Karpas-422 (cell line): ENCODE results near the gene SOX5. TPM values are rescaled to one million over a fixed set of nuclear protein-coding genes. Genes with fewer than 3 reads are reported as not detected.
"Not testable (repeated sequence)": the region's sequence is repeated elsewhere in the genome, so short reads cannot be mapped to it uniquely, and the experiment has no call there.

ENCODE experiments used
- DNase-seq: peaks from one replicate; pipeline ENCODE4 v3.0.0-alpha.2; 2015
- H2AFZ ChIP-seq: fragments of 200-600 bp; sonication (generic); 2 replicates; pipeline ENCODE4 v1.6.1; 2014; ENCODE audit warnings: antibody characterized with exemption, low read length, mixed read lengths
- H3K27ac ChIP-seq: fragments of 200-600 bp; sonication (generic); 2 replicates; pipeline ENCODE4 v1.5.1; 2014; ENCODE audit warnings: mild to moderate bottlenecking, low read length, moderate library complexity
- H3K27me3 ChIP-seq: fragments of 200-600 bp; sonication (generic); 2 replicates; pipeline ENCODE4 v1.6.1; 2014; ENCODE audit warnings: low read length, mixed read lengths
- H3K36me3 ChIP-seq: fragments of 200-600 bp; sonication (generic); 2 replicates; pipeline ENCODE4 v1.6.1; 2014; ENCODE audit warnings: low read length, mixed read lengths; ENCODE audit not compliant: insufficient read depth
- H3K4me1 ChIP-seq: fragments of 200-600 bp; sonication (generic); 2 replicates; pipeline ENCODE4 v1.6.1; 2014; ENCODE audit warnings: mild to moderate bottlenecking, low read length, mixed read lengths
- H3K4me2 ChIP-seq: fragments of 200-600 bp; sonication (generic); 2 replicates; pipeline ENCODE4 v1.6.1; 2014; ENCODE audit warnings: low read length, low read depth, mild to moderate bottlenecking; ENCODE audit not compliant: poor library complexity, severe bottlenecking
- H3K4me3 ChIP-seq: fragments of 200-600 bp; sonication (generic); 2 replicates; pipeline ENCODE4 v1.5.1; 2014; ENCODE audit warnings: mild to moderate bottlenecking, antibody characterized with exemption, low read length, mixed read lengths
- H3K79me2 ChIP-seq: fragments of 200-600 bp; sonication (generic); 2 replicates; pipeline ENCODE4 v1.6.1; 2014; ENCODE audit warnings: mild to moderate bottlenecking, low read length, mixed read lengths
- H3K9ac ChIP-seq: fragments of 200-600 bp; sonication (generic); 2 replicates; pipeline ENCODE4 v1.6.0; 2014; ENCODE audit warnings: low read length
- H3K9me2 ChIP-seq: fragments of 200-600 bp; sonication (generic), shearing (Covaris generic); replicated peaks from 2 replicates; pipeline ENCODE4 v1.6.0; 2014; ENCODE audit warnings: mild to moderate bottlenecking, low read length, moderate library complexity; ENCODE audit not compliant: insufficient read depth
- H3K9me3 ChIP-seq: fragments of 300-700, 200-600 bp; sonication (generic); 2 replicates; pipeline ENCODE4 v1.6.1; 2014; ENCODE audit warnings: low read length, mixed read lengths
- H4K20me1 ChIP-seq: fragments of 200-600 bp; sonication (generic); 2 replicates; pipeline ENCODE4 v1.6.1; 2014; ENCODE audit warnings: mild to moderate bottlenecking, antibody characterized with exemption, low read length, low read depth; ENCODE audit not compliant: insufficient read depth
- total RNA-seq: library from RNA; depleted of rRNA; stranded (reverse); fragments of >200 nt; shearing (Covaris generic); gene quantifications from 2 replicates; pipeline ENCODE4 v1.2.3, GENCODE V29; 2014; ENCODE audit warnings: low replicate concordance

The SOX5 gene
- total RNA-seq, 1 experiment from 2014 or later: 30.5 TPM

DNA sequence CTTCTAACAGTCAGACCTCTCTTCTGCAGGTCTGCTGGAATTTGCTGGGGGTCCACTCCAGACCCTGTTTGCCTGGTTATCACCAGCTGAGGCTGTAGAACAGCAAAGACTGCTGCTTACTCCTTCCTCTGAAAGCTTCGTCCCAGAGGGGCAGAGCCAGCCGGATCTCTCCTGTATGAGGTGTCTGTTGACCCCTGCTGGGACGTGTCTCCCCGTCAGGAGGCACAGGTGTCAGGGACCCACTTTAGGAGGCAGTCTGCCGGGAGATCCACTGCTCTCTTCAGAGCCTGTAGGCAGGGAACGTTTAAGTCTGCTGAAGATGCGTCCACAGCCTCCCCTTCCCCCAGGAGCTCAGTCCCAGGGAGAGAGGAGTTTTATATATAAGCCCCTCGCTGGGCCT is 125.1 kb downstream of the SOX5 start:
- H4K20me1 ChIP-seq: no peaks in the 10 kb centered on the region
- H2AFZ ChIP-seq: no peak overlapping the region
- H3K9ac ChIP-seq: no peak overlapping the region
- H3K36me3 ChIP-seq: no peaks in the 10 kb centered on the region
- no peak for DNase-seq
- H3K4me2 ChIP-seq: no peak overlapping the region
- H3K4me3 ChIP-seq: no peak overlapping the region
- H3K4me1 ChIP-seq: no peaks in the 10 kb centered on the region
- H3K27ac ChIP-seq: no peak overlapping the region
- no peaks in the 10 kb centered on the region for H3K9me3 ChIP-seq
- H3K79me2 ChIP-seq: no peaks in the 10 kb centered on the region
- no peaks in the 10 kb centered on the region for H3K27me3 ChIP-seq
- no peaks in the 10 kb centered on the region for H3K9me2 ChIP-seq

DNA sequence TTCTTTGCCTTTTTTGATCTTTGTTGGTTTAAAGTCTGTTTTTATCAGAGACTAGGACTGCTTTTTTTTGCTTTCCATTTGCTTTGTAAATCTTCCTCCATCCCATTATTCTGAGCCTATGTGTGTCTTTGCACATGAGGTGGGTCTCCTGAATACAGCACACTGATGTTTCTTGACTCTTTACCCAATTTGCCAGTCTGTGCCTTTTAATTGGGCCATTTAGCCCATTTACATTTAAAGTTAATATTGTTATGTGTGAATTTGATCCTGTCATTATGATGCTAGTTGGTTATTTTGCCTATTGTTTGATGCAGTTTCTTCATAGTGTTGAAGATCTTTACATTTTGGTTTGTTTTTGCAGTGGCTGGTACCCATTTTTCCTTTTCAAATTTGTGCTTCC is 126.6 kb downstream of the SOX5 start:
- H2AFZ ChIP-seq, H3K27ac ChIP-seq, H3K79me2 ChIP-seq, H3K4me3 ChIP-seq, H3K4me2 ChIP-seq, H3K9me2 ChIP-seq, H3K4me1 ChIP-seq, H3K36me3 ChIP-seq, H4K20me1 ChIP-seq, DNase-seq, H3K9ac ChIP-seq, H3K27me3 ChIP-seq, H3K9me3 ChIP-seq: not testable (repeated sequence)

DNA sequence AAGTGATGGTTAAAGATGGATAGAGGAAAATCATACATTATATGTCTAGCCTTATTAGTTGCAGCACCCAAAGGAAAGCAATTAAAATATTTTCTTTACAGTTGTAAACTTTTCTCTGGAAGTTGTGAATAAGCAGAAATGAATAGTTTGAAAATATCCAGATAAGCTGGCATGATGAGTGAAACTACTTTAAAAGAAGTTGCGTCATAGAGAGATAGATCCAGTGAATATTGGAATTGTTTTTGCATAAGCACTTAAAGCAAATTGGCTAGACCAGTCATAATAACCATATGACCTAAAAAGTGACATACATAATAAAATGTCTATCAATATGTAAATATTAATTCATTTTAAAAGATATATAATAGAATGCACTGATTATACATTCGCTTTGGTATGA is 132.1 kb downstream of the SOX5 start:
- no peak for DNase-seq
- H3K4me3 ChIP-seq: no peak overlapping the region

DNA sequence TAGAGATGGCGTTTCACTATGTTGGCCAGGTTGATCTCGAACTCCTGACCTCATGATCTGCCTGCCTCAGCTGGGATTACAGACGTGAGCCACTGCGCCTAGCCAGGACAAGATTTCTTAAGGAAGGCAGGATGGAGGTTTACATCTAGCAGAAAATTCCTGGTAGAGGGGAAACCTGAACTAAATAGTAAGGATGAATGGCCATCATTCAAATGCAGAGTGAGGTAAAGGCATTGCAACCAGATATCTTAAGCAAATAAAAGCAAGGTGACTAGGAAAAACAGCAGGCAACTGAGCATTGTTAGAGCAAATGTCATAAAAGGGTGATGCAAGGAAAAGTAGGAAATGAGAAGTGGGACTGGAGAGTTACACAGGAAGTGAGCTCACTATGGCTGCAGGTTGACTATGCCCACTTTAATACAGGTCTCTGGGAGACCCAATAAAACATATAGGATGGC is 133.0 kb downstream of the SOX5 start:
- Histone ChIP-seq H3K9ac (no peak overlapping the region), H2AFZ (no peak overlapping the region)

More for the DNA sequence above, 132.1 kb downstream of the SOX5 start:
- Histone ChIP-seq H3K4me2 (no peak overlapping the region), H3K27ac (no peak overlapping the region), H3K27me3 (no peaks in the 10 kb centered on the region), H3K4me1 (no peaks in the 10 kb centered on the region), H3K36me3 (no peaks in the 10 kb centered on the region), H4K20me1 (no peaks in the 10 kb centered on the region), H2AFZ (no peak overlapping the region), H3K9me2 (no peaks in the 10 kb centered on the region), H3K9me3 (no peaks in the 10 kb centered on the region), H3K79me2 (no peaks in the 10 kb centered on the region), H3K9ac (no peak overlapping the region)

DNA sequence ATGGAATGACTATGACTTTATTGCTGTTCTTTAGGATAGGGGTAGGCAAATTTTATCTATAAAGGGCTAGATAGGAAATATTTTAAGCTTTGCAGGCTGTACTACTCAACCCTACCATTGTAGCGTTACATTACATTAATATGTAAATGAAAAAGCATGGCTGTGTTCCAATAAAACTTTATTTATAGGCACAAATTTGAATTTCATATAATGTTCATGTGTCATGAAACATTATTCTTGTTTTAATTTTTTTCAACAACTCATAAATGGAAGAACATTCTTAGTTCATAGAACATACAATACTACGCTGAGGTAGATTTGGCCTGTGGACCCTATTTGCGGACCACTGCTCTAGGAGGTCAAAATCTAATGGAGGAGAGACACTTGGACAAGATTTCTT is 133.7 kb downstream of the SOX5 start:
- Histone ChIP-seq H3K9me3 (no peaks in the 10 kb centered on the region), H3K79me2 (no peaks in the 10 kb centered on the region), H3K27me3 (no peaks in the 10 kb centered on the region), H4K20me1 (no peaks in the 10 kb centered on the region), H3K4me2 (no peak overlapping the region), H3K4me3 (no peak overlapping the region), H3K4me1 (no peaks in the 10 kb centered on the region), H3K9ac (no peak overlapping the region), H2AFZ (no peak overlapping the region), H3K9me2 (no peaks in the 10 kb centered on the region), H3K27ac (no peak overlapping the region), H3K36me3 (no peaks in the 10 kb centered on the region)
- DNase-seq: no peak

More for the DNA sequence above, 133.0 kb downstream of the SOX5 start:
- H3K4me1 ChIP-seq: no peaks in the 10 kb centered on the region
- H3K36me3 ChIP-seq: no peaks in the 10 kb centered on the region
- H4K20me1 ChIP-seq: no peaks in the 10 kb centered on the region
- no peak for DNase-seq
- H3K79me2 ChIP-seq: no peaks in the 10 kb centered on the region
- no peaks in the 10 kb centered on the region for H3K27me3 ChIP-seq
- H3K4me2 ChIP-seq: no peak overlapping the region
- no peak overlapping the region for H3K27ac ChIP-seq
- H3K9me3 ChIP-seq: no peaks in the 10 kb centered on the region
- H3K4me3 ChIP-seq: no peak overlapping the region
- no peaks in the 10 kb centered on the region for H3K9me2 ChIP-seq

DNA sequence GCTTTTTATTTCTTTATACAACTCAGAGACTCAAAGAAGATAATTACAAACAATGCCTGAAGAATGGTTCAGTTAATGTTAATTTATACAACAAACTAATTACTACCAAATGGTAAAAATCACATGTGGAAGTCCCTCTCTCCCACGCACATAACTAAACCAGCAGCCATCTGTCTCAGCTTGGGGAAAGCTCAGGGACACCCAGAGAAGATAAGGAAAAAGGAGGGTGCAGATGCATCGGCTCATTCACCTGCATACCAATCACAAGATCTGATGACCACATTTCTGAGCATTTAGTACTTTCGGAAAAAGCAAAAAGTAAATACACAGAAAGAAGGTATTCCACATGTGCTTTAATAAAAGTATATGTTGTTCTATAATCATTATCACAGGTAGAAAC is 136.3 kb downstream of the SOX5 start:
- H3K4me3 ChIP-seq: no peak overlapping the region
- no peaks in the 10 kb centered on the region for H4K20me1 ChIP-seq
- no peaks in the 10 kb centered on the region for H3K79me2 ChIP-seq
- DNase-seq: no peak
- H3K4me2 ChIP-seq: no peak overlapping the region
- no peaks in the 10 kb centered on the region for H3K4me1 ChIP-seq
- H2AFZ ChIP-seq: no peak overlapping the region
- H3K36me3 ChIP-seq: no peaks in the 10 kb centered on the region
- H3K9ac ChIP-seq: no peak overlapping the region
- H3K27ac ChIP-seq: no peak overlapping the region
- H3K27me3 ChIP-seq: no peaks in the 10 kb centered on the region
- no peaks in the 10 kb centered on the region for H3K9me2 ChIP-seq
- no peaks in the 10 kb centered on the region for H3K9me3 ChIP-seq

DNA sequence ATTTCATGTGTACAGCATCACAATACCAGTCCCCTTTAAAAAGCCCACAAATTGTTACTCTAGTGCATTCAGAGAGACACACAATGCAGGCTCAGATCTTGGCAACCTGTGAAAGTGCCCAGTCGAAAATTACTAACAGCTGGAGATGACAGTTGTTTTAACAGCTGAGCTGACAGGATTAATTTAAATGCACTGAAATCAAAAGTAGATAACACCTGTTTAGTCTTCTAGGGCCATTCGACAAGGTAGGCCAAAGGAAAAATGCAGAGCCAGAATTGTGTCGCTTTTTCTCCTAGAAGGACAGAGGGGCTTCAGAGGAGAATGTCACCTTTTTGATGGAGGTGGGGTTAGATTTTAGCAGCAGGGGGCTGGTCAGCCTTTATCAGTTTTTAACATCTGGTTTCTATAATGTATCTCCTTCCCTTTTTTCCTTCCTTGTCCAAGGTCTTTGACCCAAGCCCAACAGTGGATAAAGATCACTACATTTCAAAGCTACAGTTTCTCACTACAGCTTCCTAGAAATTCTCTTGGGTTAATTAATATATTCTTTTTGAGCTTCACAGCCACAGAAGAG is 139.1 kb downstream of the SOX5 start:
- H3K4me3 ChIP-seq: no peak overlapping the region
- H3K4me2 ChIP-seq: no peak overlapping the region
- H3K36me3 ChIP-seq: no peaks in the 10 kb centered on the region
- DNase-seq: no peak
- no peaks in the 10 kb centered on the region for H3K9me3 ChIP-seq
- no peaks in the 10 kb centered on the region for H3K27me3 ChIP-seq
- no peak overlapping the region for H3K9ac ChIP-seq
- H4K20me1 ChIP-seq: no peaks in the 10 kb centered on the region
- H3K79me2 ChIP-seq: no peaks in the 10 kb centered on the region
- H2AFZ ChIP-seq: no peak overlapping the region
- no peak overlapping the region for H3K27ac ChIP-seq
- no peaks in the 10 kb centered on the region for H3K9me2 ChIP-seq
- no peaks in the 10 kb centered on the region for H3K4me1 ChIP-seq

DNA sequence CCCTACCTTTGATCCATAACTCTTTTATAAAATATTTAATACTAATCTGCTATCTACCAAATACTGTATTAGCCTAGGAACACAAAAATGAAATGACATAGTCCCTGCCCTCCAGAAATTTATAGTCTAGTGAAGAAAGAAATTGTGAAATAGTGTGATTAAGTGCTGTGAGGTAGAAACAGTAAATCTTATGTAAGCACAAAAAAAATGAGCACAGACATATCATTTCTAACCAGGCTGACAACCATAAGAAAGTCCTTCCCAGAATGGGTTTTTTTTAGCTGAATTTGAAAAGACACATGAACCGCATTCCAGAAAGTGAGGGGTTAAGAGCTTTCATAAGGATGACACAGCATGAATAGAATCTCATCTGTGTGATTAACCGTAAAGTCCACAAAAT is 145.9 kb downstream of the SOX5 start:
- no peak overlapping the region for H3K4me2 ChIP-seq
- no peak overlapping the region for H3K4me3 ChIP-seq
- H3K9me3 ChIP-seq: no peaks in the 10 kb centered on the region
- H3K36me3 ChIP-seq: no peaks in the 10 kb centered on the region
- no peaks in the 10 kb centered on the region for H3K79me2 ChIP-seq
- no peaks in the 10 kb centered on the region for H3K9me2 ChIP-seq
- no peaks in the 10 kb centered on the region for H4K20me1 ChIP-seq
- H3K27me3 ChIP-seq: no peaks in the 10 kb centered on the region
- no peak overlapping the region for H2AFZ ChIP-seq
- no peak for DNase-seq
- H3K4me1 ChIP-seq: no peaks in the 10 kb centered on the region
- H3K9ac ChIP-seq: no peak overlapping the region
- H3K27ac ChIP-seq: no peak overlapping the region

DNA sequence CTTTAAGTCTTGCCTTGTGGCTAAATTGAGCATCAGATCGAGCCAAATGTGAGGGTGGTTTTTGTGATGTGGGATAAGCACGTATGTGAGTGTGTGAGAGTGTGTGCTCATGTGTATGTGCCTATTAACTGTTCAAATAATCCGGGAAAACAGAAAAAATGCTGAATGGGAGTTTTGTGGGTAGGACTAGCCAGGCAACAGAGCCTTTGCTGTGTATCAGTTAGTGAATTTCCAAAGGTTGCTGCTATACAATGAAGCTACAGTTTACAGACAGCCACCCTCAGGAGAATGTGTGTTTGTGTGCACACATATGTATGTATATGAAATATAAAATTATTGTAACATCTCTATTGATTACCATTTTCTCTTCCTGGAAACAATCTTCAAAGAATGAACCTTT is 154.0 kb downstream of the SOX5 start:
- Histone ChIP-seq H3K9ac (no peak overlapping the region), H3K4me3 (no peak overlapping the region), H3K4me1 (no peaks in the 10 kb centered on the region), H3K9me3 (no peaks in the 10 kb centered on the region), H2AFZ (no peak overlapping the region), H3K27ac (no peak overlapping the region), H3K9me2 (no peaks in the 10 kb centered on the region), H3K79me2 (no peaks in the 10 kb centered on the region), H3K4me2 (no peak overlapping the region), H3K27me3 (no peaks in the 10 kb centered on the region), H4K20me1 (no peaks in the 10 kb centered on the region), H3K36me3 (no peaks in the 10 kb centered on the region)
- DNase-seq: no peak
